ENCODE data around the gene GTF2IRD2. TPM values are rescaled to one million over a fixed set of nuclear protein-coding genes. Genes with fewer than 3 reads are reported as not detected.
"Not testable (repeated sequence)": the region's sequence is repeated elsewhere in the genome, so short reads cannot be mapped to it uniquely, and the experiment has no call there.

Gene GTF2IRD2
- total RNA-seq, 1 donor = 7.1 TPM

GRCh38 chr7:74765205-74765918 is 86.0 kb downstream of the GTF2IRD2 start:
- peaks cover 14% of the 10 kb centered on the region for H3K4me1 ChIP-seq (ENCODE audit: insufficient read depth, low read length)
- not testable (repeated sequence) for H3K9me3 ChIP-seq (ENCODE audit: low read depth, low read length); H3K27me3 ChIP-seq (ENCODE audit: insufficient read depth, low read length); H3K4me3 ChIP-seq (ENCODE audit: low read length)

GRCh38 chr7:74758982-74759381 is 92.4 kb downstream of the GTF2IRD2 start:
- not testable (repeated sequence) for H3K4me3 ChIP-seq (ENCODE audit: low read length); H3K4me1 ChIP-seq (ENCODE audit: insufficient read depth, low read length); H3K27me3 ChIP-seq (ENCODE audit: insufficient read depth, low read length); H3K9me3 ChIP-seq (ENCODE audit: low read depth, low read length)

- not testable (repeated sequence) for H3K27me3 ChIP-seq (ENCODE audit: insufficient read depth, low read length); H3K9me3 ChIP-seq (ENCODE audit: low read depth, low read length); H3K4me3 ChIP-seq (ENCODE audit: low read length); H3K4me1 ChIP-seq (ENCODE audit: insufficient read depth, low read length)
These were observed 93.1 kb downstream of the GTF2IRD2 start for GRCh38 chr7:74758268-74758667.

- not testable (repeated sequence) for H3K4me3 ChIP-seq (ENCODE audit: low read length); H3K4me1 ChIP-seq (ENCODE audit: insufficient read depth, low read length); H3K27me3 ChIP-seq (ENCODE audit: insufficient read depth, low read length); H3K9me3 ChIP-seq (ENCODE audit: low read depth, low read length)
These were observed 94.7 kb downstream of the GTF2IRD2 start for GRCh38 chr7:74756673-74757072.

GRCh38 chr7:74753921-74754482 is 97.4 kb downstream of the GTF2IRD2 start:
- H3K9me3 ChIP-seq (ENCODE audit: low read depth, low read length); H3K4me1 ChIP-seq (ENCODE audit: insufficient read depth, low read length); H3K4me3 ChIP-seq (ENCODE audit: low read length); H3K27me3 ChIP-seq (ENCODE audit: insufficient read depth, low read length): not testable (repeated sequence)

Other genes starting within 250 kb of the GTF2IRD2 start
- gene GTF2I, start 193.9 kb downstream of the GTF2IRD2 start, total RNA-seq = 113 TPM
- 23.0 TPM for gene NCF1, start 77.6 kb downstream of the GTF2IRD2 start, total RNA-seq
- gene CASTOR2, start 113.1 kb upstream of the GTF2IRD2 start, total RNA-seq = 4.5 TPM
- gene RCC1L, start 222.2 kb upstream of the GTF2IRD2 start, total RNA-seq = 15.7 TPM
- 36.7 TPM for gene GTF2IRD2B, start 241.0 kb upstream of the GTF2IRD2 start, total RNA-seq

All from mononuclear cell (primary cell).